ENCODE data around the gene TAX1BP3. TPM values are rescaled to one million over a fixed set of nuclear protein-coding genes. Genes with fewer than 3 reads are reported as not detected.

Gene TAX1BP3
- total RNA-seq, 2 donors from 2014 or later, result 72.9 to 82.7 TPM

GRCh38 chr17:3641717-3642486 is 26.5 kb downstream of the TAX1BP3 start:
- intact Hi-C loops (cut with DNase I), result no loop called here
- H3K9me3 ChIP-seq, result no peaks in the 10 kb centered on the region
- H3K27me3 ChIP-seq, result no peaks in the 10 kb centered on the region
- no peak overlapping the region for H3K4me3 ChIP-seq
- no peak for ATAC-seq
- H3K36me3 ChIP-seq (replicated peaks in 1 of 2; ENCODE audit: insufficient read depth in 1 of 2, low read depth in 2 of 2), result peaks cover 0 to 4% of the 10 kb centered on the region in 2 donors
- 72 to 75% methylated on average over 8 to 17 of the region's 19 CpGs for WGBS, 2 donors
- no peak for DNase-seq
- TF ChIP-seq CTCF (IDR thresholded peaks at IDR 0.05), result no peak
- no peak for TF ChIP-seq POLR2A (IDR thresholded peaks at IDR 0.05)
- no peak overlapping the region for H3K27ac ChIP-seq
- H3K4me1 ChIP-seq, result peaks cover 38% of the 10 kb centered on the region

- Histone ChIP-seq H3K27me3 (no peaks in the 10 kb centered on the region), H3K27ac (peak overlapping the region in 3 of 4 donors; percentile 58 to 85 (median 75)), H3K4me1 (peaks cover 38% of the 10 kb centered on the region), H3K9me3 (no peaks in the 10 kb centered on the region), H3K4me3 (no peak overlapping the region), H3K36me3 (replicated peaks in 1 of 2; ENCODE audit: insufficient read depth in 1 of 2, low read depth in 2 of 2) (peaks cover 0 to 4% of the 10 kb centered on the region in 2 donors)
- intact Hi-C loops (cut with DNase I), result no loop called here
- 34 to 45% methylated on average over 3 of the region's 3 CpGs for WGBS, 2 donors
- no peak for DNase-seq
- TF ChIP-seq CTCF (IDR thresholded peaks at IDR 0.05), result no peak
- TF ChIP-seq POLR2A (IDR thresholded peaks at IDR 0.05), result no peak
- no peak for ATAC-seq
Measured at GRCh38 chr17:3641014-3641413, 27.4 kb downstream of the TAX1BP3 start.

GRCh38 chr17:3639981-3640596 is 28.3 kb downstream of the TAX1BP3 start:
- intact Hi-C loops (cut with DNase I), result no loop called here
- Histone ChIP-seq H3K36me3 (replicated peaks in 1 of 2; ENCODE audit: insufficient read depth in 1 of 2, low read depth in 2 of 2) (peaks cover 0 to 4% of the 10 kb centered on the region in 2 donors), H3K27ac (peak overlapping the region; percentile 51 to 85 (median 66)), H3K4me1 (peaks cover 40% of the 10 kb centered on the region), H3K9me3 (no peaks in the 10 kb centered on the region), H3K27me3 (no peaks in the 10 kb centered on the region), H3K4me3 (no peak overlapping the region)
- peak; percentile 36 for ATAC-seq
- peak; percentile 62 to 84 (median 79) for DNase-seq
- WGBS, 2 donors, result 27 to 31% methylated on average over 7 of the region's 7 CpGs
- TF ChIP-seq POLR2A (IDR thresholded peaks at IDR 0.05) (peak in 1 of 3 donors; percentile 23), CTCF (IDR thresholded peaks at IDR 0.05) (peak in 2 of 7 experiments; percentile 8 to 21)

GRCh38 chr17:3636908-3637373 is 31.4 kb downstream of the TAX1BP3 start:
- TF ChIP-seq CTCF (IDR thresholded peaks at IDR 0.05), result no peak
- TF ChIP-seq POLR2A (IDR thresholded peaks at IDR 0.05), result no peak
- Histone ChIP-seq H3K27me3 (no peaks in the 10 kb centered on the region), H3K4me3 (peak overlapping the region; percentile 94), H3K4me1 (peaks cover 49% of the 10 kb centered on the region), H3K27ac (peak overlapping the region; percentile 88 to 95 (median 92)), H3K9me3 (no peaks in the 10 kb centered on the region), H3K36me3 (replicated peaks in 1 of 2; ENCODE audit: insufficient read depth in 1 of 2, low read depth in 2 of 2) (no peaks in the 10 kb centered on the region)
- intact Hi-C loops (cut with DNase I), result no loop called here
- WGBS, 2 donors, result 1 to 2% methylated on average over 15 to 27 of the region's 31 CpGs
- no peak for ATAC-seq
- DNase-seq, result no peak

All from body of pancreas (tissue), 4 donors.